Activated CD4-positive, alpha-beta T cell treated with anti-CD3 and anti-CD28 coated beads, Interleukin-2, amount 10 ng/mL, durations not matched to agents 24 days and 14 days (primary cell): ENCODE data around the gene NPIPB2. TPM values are rescaled to one million over a fixed set of nuclear protein-coding genes. Genes with fewer than 3 reads are reported as not detected.
A peak's percentile ranks its signal among the peaks of the same experiment; 100 is the strongest.
"Not testable (repeated sequence)": the region's sequence is repeated elsewhere in the genome, so short reads cannot be mapped to it uniquely, and the experiment has no call there.

Experiments used
- DNase-seq: peaks from one replicate; pipeline ENCODE4 v3.0.0; 2022
- H3K27ac Mint-ChIP-seq: one replicate; pipeline ENCODE4 v1.8.0; 2022; ENCODE audit warnings: mild to moderate bottlenecking, mixed read lengths
- H3K27me3 Mint-ChIP-seq: one replicate; pipeline ENCODE4 v1.8.0; 2022; ENCODE audit warnings: mixed read lengths
- H3K36me3 Mint-ChIP-seq: one replicate; pipeline ENCODE4 v1.8.0; 2022; ENCODE audit warnings: low read depth, mild to moderate bottlenecking, mixed read lengths
- H3K4me1 Mint-ChIP-seq: one replicate; pipeline ENCODE4 v1.8.0; 2021; ENCODE audit warnings: mixed read lengths
- H3K4me3 Mint-ChIP-seq: one replicate; pipeline ENCODE4 v1.8.0; 2022; ENCODE audit warnings: mild to moderate bottlenecking, moderate library complexity, mixed read lengths
- H3K9me3 Mint-ChIP-seq: one replicate; pipeline ENCODE4 v1.8.0; 2021; ENCODE audit warnings: mixed read lengths
- intact Hi-C: fragments of 100-400 bp; cut with micrococcal nuclease; formaldehyde crosslinking; loops from one replicate; pipeline ENCODE4 v1.15.1; 2023
- total RNA-seq: library from RNA; stranded (reverse); gene quantifications from 2 replicates; pipeline ENCODE4 v1.2.3, GENCODE V29; 2022

The NPIPB2 gene
- total RNA-seq: 10.7 and 17.3 TPM in 2 replicates

DNA sequence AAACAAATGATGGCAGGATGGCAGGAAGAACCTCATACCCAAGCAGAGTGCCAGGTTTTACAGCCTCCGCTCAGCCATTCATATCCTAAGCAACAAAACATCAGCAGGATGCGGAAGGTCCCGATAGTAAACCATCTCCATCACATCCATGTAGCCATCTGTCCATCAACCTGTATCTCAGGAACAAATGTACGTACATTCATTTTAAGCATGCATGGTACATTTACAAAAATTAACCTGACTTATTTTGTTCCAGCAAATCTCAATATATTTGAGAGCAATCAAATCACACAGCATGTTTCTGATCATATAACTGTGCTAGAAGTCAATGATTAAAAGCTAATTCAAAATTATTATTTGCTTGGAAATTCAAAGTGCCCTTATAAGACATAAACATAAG, at the start of gene NPIPB2:
NPIPB2 (minus strand) TSS at position 101 of the 400 bp plus-strand sequence; CDS start at position 101, 0 bp downstream.
- H3K4me3 Mint-ChIP-seq, H3K27me3 Mint-ChIP-seq: not testable (repeated sequence)

DNA sequence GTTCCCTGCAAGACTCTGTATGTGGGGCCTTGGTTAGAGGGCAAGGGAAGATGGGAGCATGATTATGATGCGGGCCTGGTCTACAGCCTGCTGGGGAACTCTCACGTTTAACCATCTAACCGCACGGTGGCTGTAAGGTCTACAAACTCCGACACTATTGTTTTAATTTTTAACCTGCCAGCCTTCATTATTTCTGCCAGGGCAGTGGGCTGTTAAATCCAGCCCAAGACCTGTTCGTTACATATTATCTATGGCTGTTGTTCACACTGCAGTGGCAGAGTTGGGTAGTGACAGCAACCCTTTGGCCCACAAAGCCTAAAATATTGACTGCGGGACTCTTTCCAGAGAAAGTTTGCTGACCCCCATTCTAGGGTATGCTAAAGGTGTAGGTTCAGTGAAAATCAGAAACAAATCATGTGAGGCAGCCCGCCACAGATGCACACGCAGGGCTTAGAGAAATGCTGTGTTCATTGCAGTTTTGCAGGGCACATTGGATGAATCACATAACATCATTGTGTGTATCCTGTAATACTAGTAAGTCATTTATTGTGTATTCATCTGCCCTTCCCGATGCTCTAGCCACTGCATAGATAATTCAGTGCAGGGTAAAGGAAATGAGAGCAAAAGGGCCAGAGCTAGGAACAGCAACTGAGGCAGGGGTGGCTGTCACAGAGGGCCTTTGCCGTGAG, 49.0 kb upstream of the NPIPB2 start:
- no peak overlapping the region for H3K27ac Mint-ChIP-seq
- H3K4me3 Mint-ChIP-seq: no peak overlapping the region
- intact Hi-C loops: no loop called here
- H3K36me3 Mint-ChIP-seq: no peaks in the 10 kb centered on the region
- H3K27me3 Mint-ChIP-seq: no peaks in the 10 kb centered on the region
- DNase-seq: no peak
- no peaks in the 10 kb centered on the region for H3K9me3 Mint-ChIP-seq
- H3K4me1 Mint-ChIP-seq: peaks cover 2% of the 10 kb centered on the region

More for the DNA sequence above, at the start of gene NPIPB2:
- H3K9me3 Mint-ChIP-seq, H3K36me3 Mint-ChIP-seq, H3K4me1 Mint-ChIP-seq, DNase-seq, H3K27ac Mint-ChIP-seq, intact Hi-C loops: not testable (repeated sequence)

DNA sequence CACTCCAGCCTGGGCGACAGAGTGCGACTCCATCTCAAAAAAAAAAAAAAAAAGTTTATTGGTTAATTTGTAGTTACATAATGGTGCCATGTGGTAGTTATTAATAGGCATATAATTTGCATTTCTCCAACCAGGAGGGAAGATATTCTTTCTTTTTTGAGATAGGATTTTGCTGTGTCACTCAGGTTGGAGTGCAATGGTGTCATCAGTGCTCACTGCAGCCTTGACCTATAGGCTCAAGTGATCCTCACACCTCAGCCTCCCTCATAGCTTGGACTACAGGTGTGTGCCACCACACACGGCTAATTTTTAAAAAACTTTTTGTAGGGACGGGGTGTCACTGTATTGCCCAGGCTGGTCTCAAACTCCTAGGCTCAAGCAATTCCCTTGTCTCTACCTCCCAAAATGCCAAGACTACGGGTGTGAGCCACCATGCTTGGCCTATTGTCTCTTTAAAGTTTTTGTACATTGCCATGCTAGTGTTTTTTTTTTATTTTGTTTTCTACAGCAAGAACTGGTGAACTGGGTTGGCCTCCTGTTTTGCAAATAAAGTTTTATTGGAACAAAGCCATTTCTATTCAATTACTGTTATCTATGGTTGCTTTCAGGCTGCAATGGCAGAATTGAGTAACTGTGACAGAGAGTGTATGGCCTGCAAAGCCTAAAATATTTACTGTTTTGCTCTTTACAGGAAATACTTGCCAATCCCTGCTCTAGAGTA, 46.6 kb upstream of the NPIPB2 start:
- no peak for DNase-seq
- intact Hi-C loops: no loop called here
- no peaks in the 10 kb centered on the region for H3K36me3 Mint-ChIP-seq

DNA sequence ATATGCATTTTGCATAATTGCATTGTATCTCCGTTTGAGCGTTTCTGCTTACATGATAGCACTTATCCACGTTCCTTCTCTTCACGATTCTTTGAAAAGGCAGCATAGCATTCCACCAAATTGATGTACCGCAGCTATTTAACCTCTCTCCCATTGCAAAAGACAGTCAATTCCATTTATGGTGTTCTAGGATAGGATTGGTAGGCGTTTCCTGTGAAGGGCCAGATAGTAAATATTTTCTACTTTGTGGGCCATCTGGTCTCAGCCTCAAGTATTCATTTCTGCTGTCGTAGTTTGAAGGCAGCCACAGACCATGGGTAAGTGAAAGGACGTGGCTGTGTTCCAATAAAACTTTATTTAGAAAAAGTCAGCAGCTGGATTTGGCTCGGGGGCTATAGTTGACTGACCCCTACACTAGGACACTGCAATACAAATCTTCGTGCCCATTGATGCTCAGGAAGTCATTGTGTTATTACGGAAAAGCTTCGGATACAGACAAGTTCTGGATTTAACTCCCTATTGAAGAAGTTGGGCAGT, 44.7 kb upstream of the NPIPB2 start:
- intact Hi-C loops: no loop called here
- no peak overlapping the region for H3K27ac Mint-ChIP-seq
- peaks cover 2% of the 10 kb centered on the region for H3K4me1 Mint-ChIP-seq
- no peaks in the 10 kb centered on the region for H3K27me3 Mint-ChIP-seq
- H3K36me3 Mint-ChIP-seq: no peaks in the 10 kb centered on the region
- H3K9me3 Mint-ChIP-seq: no peaks in the 10 kb centered on the region
- DNase-seq: no peak
- H3K4me3 Mint-ChIP-seq: no peak overlapping the region

More for the DNA sequence above, 46.6 kb upstream of the NPIPB2 start:
- Mint-ChIP-seq H3K27me3 (no peaks in the 10 kb centered on the region), H3K27ac (no peak overlapping the region), H3K4me1 (peaks cover 2% of the 10 kb centered on the region), H3K9me3 (no peaks in the 10 kb centered on the region), H3K4me3 (no peak overlapping the region)

DNA sequence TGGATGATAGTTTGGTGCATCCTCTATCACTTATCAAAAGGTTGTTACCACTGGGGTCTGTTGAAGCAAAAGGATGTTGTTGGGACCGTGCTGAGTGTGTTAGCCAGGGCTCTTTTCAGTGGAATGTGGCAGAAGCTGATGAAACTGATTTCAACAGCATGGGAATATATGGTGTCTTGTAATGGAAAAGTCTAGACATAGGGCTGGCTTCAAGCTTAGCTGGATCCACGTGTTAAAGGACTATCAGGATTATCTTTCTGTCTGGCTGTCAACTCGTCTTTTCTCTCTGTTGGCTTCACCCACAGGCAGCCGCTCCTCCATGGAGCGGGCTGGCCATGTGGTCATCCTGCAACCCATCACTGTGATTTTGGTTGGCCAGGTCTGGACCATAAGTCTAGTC, 43.4 kb upstream of the NPIPB2 start:
- Mint-ChIP-seq H3K4me1 (peaks cover 2% of the 10 kb centered on the region), H3K27me3 (no peaks in the 10 kb centered on the region), H3K4me3 (no peak overlapping the region), H3K9me3 (no peaks in the 10 kb centered on the region), H3K36me3 (no peaks in the 10 kb centered on the region), H3K27ac (no peak overlapping the region)
- intact Hi-C loops: no loop called here
- DNase-seq: no peak

DNA sequence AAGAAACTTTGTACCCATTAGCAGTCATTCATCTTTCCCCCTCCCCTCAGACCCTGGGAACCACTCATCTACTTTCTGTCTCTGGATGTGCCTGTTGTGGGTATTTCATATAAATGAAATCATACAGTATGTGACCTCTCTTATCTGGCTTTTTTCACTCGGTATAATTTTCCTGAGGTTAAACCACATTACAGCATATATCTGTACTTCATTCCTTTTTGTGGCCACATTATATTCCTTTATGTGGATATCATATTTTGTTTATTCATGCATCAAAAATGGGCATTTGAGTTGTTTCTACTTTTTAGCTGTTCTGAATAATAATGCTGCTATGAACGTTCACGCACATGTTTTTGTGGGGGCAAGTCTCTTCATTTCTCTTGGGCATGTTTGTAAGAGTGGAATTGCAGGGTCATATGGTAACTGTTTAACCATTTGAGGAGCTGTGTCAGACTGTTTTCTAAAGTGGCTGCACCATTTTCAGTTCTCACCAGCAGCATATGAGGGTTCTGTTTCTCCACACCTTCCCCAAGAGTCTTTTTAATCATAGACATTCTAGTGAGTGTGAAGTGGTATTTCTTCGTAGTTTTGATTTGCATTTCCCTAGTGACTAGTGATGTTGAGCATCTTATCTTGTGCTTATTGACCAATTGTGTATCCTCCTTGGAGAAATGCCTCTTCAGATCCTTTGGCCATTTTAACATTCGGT, 38.4 kb upstream of the NPIPB2 start:
- H3K4me3 Mint-ChIP-seq: no peak overlapping the region
- H3K27ac Mint-ChIP-seq: no peak overlapping the region
- DNase-seq: no peak
- intact Hi-C loops: no loop called here
- no peaks in the 10 kb centered on the region for H3K36me3 Mint-ChIP-seq
- no peaks in the 10 kb centered on the region for H3K27me3 Mint-ChIP-seq
- no peaks in the 10 kb centered on the region for H3K9me3 Mint-ChIP-seq
- H3K4me1 Mint-ChIP-seq: peaks cover 30% of the 10 kb centered on the region

DNA sequence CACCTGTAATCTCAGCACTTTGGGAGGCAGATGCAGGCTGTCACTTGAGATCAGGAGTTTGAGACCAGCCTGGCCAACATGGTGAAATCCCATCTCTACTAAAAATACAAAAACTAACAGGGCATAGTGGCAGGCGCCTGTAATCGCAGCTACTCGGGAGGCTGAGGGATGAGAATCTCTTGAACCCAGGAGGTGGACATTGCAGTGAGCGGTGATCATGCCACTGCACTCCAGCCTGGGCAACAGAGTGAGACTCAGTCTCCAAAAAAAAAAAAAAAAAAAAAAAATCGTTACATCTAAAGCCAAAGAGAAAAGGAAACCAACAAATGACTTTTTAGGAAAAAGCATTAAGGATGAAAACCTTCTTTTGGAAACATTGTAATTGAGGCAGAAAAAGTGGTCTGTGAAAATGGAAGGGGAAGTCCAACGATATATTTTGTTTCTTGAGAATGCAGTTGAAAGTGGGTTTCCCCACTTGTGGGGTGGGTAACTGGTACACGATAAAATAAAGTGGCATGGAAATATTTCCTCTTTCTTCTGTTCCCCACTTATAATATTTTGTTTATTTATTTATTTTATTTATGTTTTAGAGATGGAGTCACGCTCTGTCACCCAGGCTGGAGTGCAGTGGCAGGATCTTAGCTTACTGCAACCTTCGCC, 37.3 kb upstream of the NPIPB2 start:
- Mint-ChIP-seq H3K27ac (no peak overlapping the region), H3K4me3 (no peak overlapping the region), H3K9me3 (no peaks in the 10 kb centered on the region), H3K36me3 (no peaks in the 10 kb centered on the region), H3K4me1 (peaks cover 30% of the 10 kb centered on the region), H3K27me3 (no peaks in the 10 kb centered on the region)
- intact Hi-C loops: loop anchor here (5.0 to 10.0 kb wide), 3 partner anchors 77 to 103 kb away; no protein-coding TSS in a partner anchor
- no peak for DNase-seq

DNA sequence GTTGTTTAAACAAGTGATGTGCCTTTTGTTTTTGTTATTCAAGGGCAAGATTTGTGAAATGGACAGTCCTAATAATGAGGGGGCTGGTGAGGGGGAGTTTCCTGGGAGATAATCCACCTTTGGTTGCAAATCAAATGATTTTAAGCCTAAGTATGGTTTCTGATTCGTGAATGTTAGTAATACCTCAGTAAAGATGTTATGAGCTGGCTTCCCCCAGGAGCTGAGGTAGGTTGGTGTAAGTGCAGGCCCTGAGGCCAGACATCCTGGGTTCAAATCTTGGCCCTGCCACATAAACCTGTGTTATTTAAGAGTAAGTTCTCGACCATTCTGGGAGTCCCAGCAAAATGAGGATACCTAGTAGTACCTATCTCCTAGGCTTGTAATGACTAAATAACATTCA, 36.2 kb upstream of the NPIPB2 start:
- DNase-seq: no peak
- no peaks in the 10 kb centered on the region for H3K36me3 Mint-ChIP-seq
- H3K9me3 Mint-ChIP-seq: no peaks in the 10 kb centered on the region
- H3K27me3 Mint-ChIP-seq: no peaks in the 10 kb centered on the region
- intact Hi-C loops: loop anchor here (5.0 to 10.0 kb wide), 3 partner anchors 76 to 104 kb away; no protein-coding TSS in a partner anchor
- H3K4me1 Mint-ChIP-seq: peaks cover 30% of the 10 kb centered on the region
- peak overlapping the region; percentile 98 for H3K4me3 Mint-ChIP-seq
- no peak overlapping the region for H3K27ac Mint-ChIP-seq

DNA sequence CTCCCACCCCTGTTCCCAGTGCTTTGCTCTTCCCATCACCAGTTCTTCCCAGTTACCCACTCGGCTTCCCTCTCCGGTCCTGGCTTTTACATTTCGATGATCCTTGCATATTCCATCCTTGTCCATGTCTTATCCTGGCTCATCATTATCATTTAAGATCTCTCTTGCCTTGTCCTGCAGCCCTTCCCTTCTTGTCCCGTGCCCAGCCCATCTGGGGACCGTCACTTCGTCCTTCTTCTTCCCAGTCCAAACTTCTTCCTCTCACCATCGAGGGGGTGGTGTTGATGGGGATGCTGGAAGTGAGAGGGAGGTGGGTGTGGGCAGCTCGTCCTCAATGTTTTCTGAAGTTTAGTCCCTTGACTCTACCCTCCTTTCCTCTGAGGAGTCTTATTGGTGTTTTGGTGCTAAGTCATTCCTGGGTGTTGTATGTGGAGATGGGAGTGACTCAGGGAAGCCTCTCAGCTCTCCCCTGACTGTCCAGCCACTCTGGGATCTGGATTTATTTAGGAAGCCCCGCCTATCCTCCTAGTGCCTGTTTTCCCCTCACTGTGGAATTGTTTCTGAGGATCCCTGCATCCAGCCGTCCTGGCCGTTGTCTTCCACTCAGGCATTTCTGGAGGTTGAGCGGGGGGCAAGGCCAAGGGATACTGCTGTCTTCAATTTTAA, 35.7 kb upstream of the NPIPB2 start:
- Mint-ChIP-seq H3K4me3 (peak overlapping the region; percentile 98), H3K9me3 (no peaks in the 10 kb centered on the region), H3K36me3 (no peaks in the 10 kb centered on the region), H3K27me3 (no peaks in the 10 kb centered on the region), H3K4me1 (peaks cover 30% of the 10 kb centered on the region), H3K27ac (peak overlapping the region; percentile 57)
- DNase-seq: peak; percentile 56
- intact Hi-C loops: loop anchor here (5.0 to 10.0 kb wide), 3 partner anchors 75 to 105 kb away; no protein-coding TSS in a partner anchor

DNA sequence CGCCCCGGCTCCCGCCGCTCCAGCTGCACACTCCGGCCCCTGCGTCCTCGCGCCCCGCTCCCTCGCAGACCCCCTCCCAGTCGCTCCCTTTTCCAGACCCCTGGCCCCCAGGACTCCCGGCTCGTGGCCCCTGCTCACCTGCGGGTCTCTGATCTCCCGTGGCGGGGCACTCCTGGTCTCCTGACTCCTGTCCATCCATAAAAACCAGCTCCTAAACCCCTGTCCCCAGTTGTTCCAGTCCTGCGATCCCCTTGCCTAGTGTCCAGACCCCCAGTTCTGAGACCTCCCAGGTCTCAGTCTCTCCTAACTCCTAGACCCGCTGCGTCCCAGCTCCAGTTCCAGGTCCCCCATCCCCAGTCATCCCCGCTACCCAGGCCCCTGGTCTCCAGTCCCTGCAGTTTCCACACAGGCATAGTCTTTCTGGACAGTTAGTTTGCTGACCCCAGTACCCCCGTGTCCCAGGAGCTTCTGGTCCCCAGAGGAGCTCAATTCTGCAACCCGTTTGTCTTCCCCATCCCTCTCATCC, 35.1 kb upstream of the NPIPB2 start:
- H3K27ac Mint-ChIP-seq: peak overlapping the region; percentile 90
- no peaks in the 10 kb centered on the region for H3K27me3 Mint-ChIP-seq
- no peak for DNase-seq
- intact Hi-C loops: loop anchor here (1.0 to 10.0 kb wide), 4 partner anchors 61 to 105 kb away; no protein-coding TSS in a partner anchor
- peak overlapping the region; percentile 98 for H3K4me3 Mint-ChIP-seq
- H3K36me3 Mint-ChIP-seq: no peaks in the 10 kb centered on the region
- H3K4me1 Mint-ChIP-seq: peaks cover 30% of the 10 kb centered on the region
- H3K9me3 Mint-ChIP-seq: no peaks in the 10 kb centered on the region

DNA sequence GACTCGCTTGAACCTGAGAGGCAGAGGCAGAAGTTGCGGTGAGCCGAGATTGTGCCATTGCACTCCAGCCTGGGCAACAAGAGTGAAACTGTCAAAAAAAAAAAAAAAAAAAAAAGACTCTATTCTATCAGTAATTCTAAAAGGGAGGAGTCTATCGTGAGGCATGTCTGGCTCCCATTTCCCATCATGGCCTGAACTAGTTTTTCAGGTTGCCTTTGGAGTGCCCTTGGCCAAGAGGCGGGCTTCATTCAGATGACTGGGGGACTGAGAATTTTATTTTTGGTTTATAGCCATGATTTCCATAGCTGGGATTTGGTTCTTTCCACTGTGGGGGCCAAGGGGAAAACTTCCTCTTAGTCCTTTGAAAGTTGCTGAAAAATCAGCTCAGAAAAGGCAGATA, 31.2 kb upstream of the NPIPB2 start:
- Mint-ChIP-seq H3K27me3 (no peaks in the 10 kb centered on the region), H3K4me3 (no peak overlapping the region), H3K9me3 (no peaks in the 10 kb centered on the region), H3K27ac (no peak overlapping the region), H3K36me3 (no peaks in the 10 kb centered on the region), H3K4me1 (peaks cover 24% of the 10 kb centered on the region)
- intact Hi-C loops: loop anchor here (10.0 kb wide), 1 partner anchor 92 kb away; no protein-coding TSS in a partner anchor
- DNase-seq: no peak

DNA sequence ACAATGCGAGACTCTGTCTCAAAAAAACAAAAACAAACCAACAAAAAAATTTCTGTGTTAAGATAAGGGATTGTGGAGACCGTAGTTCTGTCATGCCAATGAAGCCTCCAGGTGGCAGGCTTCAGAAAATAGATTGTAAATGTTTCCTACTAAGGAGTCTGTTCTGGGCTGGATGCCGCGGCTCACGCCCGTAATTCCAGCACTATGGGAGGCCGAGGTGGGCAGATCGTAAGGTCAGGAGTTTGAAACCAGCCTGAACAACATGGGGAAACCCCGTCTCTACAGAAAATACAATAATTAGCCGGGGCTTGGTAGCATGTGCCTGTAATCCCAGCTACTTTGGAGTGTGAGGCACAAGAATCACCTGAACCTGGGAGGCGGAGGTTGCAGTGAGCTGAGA, 30.3 kb upstream of the NPIPB2 start:
- Mint-ChIP-seq H3K27ac (no peak overlapping the region), H3K9me3 (no peaks in the 10 kb centered on the region), H3K4me1 (peaks cover 15% of the 10 kb centered on the region), H3K4me3 (no peak overlapping the region), H3K36me3 (no peaks in the 10 kb centered on the region), H3K27me3 (no peaks in the 10 kb centered on the region)
- DNase-seq: no peak
- intact Hi-C loops: loop anchor here (10.0 kb wide), 1 partner anchor 93 kb away; no protein-coding TSS in a partner anchor
